Measurements from ENCODE around the gene SULF2. TPM values are rescaled to one million over a fixed set of nuclear protein-coding genes. Genes with fewer than 3 reads are reported as not detected.

SULF2 gene
- total and polyA plus RNA-seq, 8 donors, result 11.3 to 42.0 (median 15.8) TPM

DNA sequence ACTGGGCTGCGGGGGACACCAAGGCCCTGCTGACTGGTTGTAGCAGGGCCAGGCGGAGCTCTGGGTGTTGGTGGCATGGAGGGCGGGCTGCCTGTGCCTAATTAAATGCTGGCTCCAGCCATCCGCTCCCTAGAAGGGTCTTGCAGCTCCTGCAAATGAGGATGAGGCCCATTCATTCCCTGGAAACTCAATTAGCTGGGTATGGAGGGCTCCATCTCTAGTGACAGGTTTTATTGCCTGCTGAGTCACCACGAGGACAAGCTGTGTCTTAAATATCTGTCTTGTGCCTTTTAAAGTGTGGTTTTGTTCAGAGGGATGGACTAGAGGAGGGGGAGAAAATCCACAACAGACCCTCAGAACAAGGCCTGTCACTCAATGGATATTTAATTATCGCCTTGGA is 60.9 kb downstream of the SULF2 start:
- Histone ChIP-seq H3K27ac (no peak overlapping the region), H3K36me3 (no peaks in the 10 kb centered on the region), H3K27me3 (no peaks in the 10 kb centered on the region), H3K9me3 (no peaks in the 10 kb centered on the region), H3K4me3 (no peak overlapping the region), H3K4me1 (peaks cover 9 to 39% of the 10 kb centered on the region in 2 donors)
- no peak for TF ChIP-seq CTCF (IDR thresholded peaks at IDR 0.05)
- intact Hi-C loops (cut with DNase I), result no loop called here
- DNase-seq (no peak), ATAC-seq (no peak)

GRCh38 chr20:47723322-47723721 is 62.0 kb downstream of the SULF2 start:
- TF ChIP-seq CTCF (IDR thresholded peaks at IDR 0.05), result no peak
- DNase-seq (no peak), ATAC-seq (no peak)
- intact Hi-C loops (cut with DNase I), result no loop called here
- no peaks in the 10 kb centered on the region for H3K36me3 ChIP-seq
- H3K27me3 ChIP-seq, result no peaks in the 10 kb centered on the region
- H3K4me3 ChIP-seq, result no peak overlapping the region
- H3K27ac ChIP-seq, result no peak overlapping the region
- peaks cover 9 to 31% of the 10 kb centered on the region in 2 donors for H3K4me1 ChIP-seq
- H3K9me3 ChIP-seq, result no peaks in the 10 kb centered on the region

DNA sequence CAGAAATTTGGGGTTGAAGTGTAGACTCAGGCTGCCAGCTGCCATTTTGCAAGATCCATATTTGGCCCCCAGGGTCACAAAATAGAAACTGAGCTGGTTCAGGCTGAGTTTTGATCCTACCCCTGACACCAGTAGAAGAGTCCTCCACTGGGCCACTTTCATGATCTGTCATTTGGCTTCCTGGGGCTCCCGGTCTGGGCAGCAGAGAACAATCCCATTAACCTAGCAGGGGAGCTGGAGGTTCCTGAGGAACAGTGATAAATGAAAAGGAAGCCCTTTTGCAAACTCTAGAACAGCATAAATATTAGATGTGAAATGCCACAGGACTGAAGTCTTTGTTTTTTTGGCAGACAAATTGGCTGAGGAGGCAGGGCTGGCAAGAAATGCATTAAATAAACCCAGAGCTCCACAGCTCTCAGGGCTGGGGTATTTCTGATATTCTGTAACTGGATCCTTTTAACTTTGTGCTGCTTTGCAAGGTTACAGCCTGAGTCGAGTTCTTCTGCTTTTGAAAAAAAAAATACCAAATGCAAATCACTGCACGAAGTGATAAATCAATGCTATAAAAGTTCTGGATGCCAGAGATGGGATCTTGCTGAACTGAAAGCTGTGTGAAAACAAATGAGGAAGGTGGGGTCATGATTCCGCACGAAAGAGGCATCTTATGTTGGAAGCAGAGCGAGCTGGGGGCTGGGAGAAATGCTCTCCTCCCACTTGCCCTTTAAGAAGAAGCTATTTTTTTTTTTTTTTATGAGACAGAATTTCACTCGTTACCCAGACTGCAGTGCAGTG is 64.4 kb downstream of the SULF2 start:
- DNase-seq (no peak), ATAC-seq (no peak)
- no peak for TF ChIP-seq CTCF (IDR thresholded peaks at IDR 0.05)
- Histone ChIP-seq H3K27ac (no peak overlapping the region), H3K36me3 (no peaks in the 10 kb centered on the region), H3K9me3 (no peaks in the 10 kb centered on the region), H3K27me3 (no peaks in the 10 kb centered on the region), H3K4me1 (peaks cover 8 to 9% of the 10 kb centered on the region in 2 donors), H3K4me3 (no peak overlapping the region)
- intact Hi-C loops (cut with DNase I), result no loop called here

DNA sequence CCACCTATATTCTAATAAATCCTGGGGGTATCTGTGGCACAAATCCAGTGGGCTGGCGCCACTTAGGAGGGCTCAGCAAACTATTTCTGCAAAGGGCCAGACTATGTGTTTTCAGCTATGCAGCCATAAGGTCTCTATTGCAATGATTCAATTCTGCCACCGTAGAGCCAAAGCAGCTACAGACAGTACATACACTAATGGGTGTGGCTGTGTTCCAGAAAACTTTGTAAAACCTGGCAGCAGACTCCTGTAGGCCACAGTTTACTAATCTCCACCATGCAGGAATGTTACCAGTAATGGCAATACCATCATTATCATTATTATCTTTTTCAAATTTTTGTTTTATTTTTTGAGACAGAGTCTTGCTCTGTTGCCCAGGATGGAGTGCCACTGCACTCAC is 65.7 kb downstream of the SULF2 start:
- TF ChIP-seq CTCF (IDR thresholded peaks at IDR 0.05), result no peak
- Histone ChIP-seq H3K27ac (no peak overlapping the region), H3K36me3 (no peaks in the 10 kb centered on the region), H3K9me3 (no peaks in the 10 kb centered on the region), H3K27me3 (peaks cover 0 to 7% of the 10 kb centered on the region in 2 donors), H3K4me3 (no peak overlapping the region), H3K4me1 (peaks cover 0 to 9% of the 10 kb centered on the region in 2 donors)
- DNase-seq (no peak), ATAC-seq (no peak)
- intact Hi-C loops (cut with DNase I), result no loop called here

- no peak for ATAC-seq
- TF ChIP-seq CTCF (IDR thresholded peaks at IDR 0.05), result no peak
- Histone ChIP-seq H3K9me3 (no peaks in the 10 kb centered on the region), H3K27ac (no peak overlapping the region), H3K36me3 (no peaks in the 10 kb centered on the region), H3K4me3 (no peak overlapping the region), H3K4me1 (peaks cover 0 to 9% of the 10 kb centered on the region in 2 donors), H3K27me3 (peaks cover 0 to 10% of the 10 kb centered on the region in 2 donors)
- intact Hi-C loops (cut with DNase I), result no loop called here
- DNase-seq, result no peak
Observed at GRCh38 chr20:47719211-47719610, 66.1 kb downstream of the SULF2 start.

Data from left lung (tissue), 10 donors.